Measurements from ENCODE around the gene VAC14.

The VAC14 gene

GRCh38 chr16:70740914-70741782, 59.8 kb downstream of the VAC14 start:
- no peak for DNase-seq

GRCh38 chr16:70740174-70740913, 60.6 kb downstream of the VAC14 start:
- DNase-seq, result no peak

- no peak for DNase-seq
Observed at GRCh38 chr16:70739389-70739788, 61.6 kb downstream of the VAC14 start.

- DNase-seq, result peak; percentile 14
Observed at GRCh38 chr16:70738083-70738977, 62.6 kb downstream of the VAC14 start.

GRCh38 chr16:70737377-70738082, 63.4 kb downstream of the VAC14 start:
- DNase-seq, result peak; percentile 74

GRCh38 chr16:70736465-70737376, 64.2 kb downstream of the VAC14 start:
- DNase-seq, result no peak

- DNase-seq, result no peak
Observed at GRCh38 chr16:70735141-70735979, 65.6 kb downstream of the VAC14 start.

GRCh38 chr16:70734522-70735095, 66.3 kb downstream of the VAC14 start:
- DNase-seq, result no peak

- DNase-seq, result no peak
Observed at GRCh38 chr16:70730944-70731343, 70.0 kb downstream of the VAC14 start.

GRCh38 chr16:70730031-70730430, 70.9 kb downstream of the VAC14 start:
- no peak for DNase-seq

GRCh38 chr16:70729292-70729691, 71.7 kb downstream of the VAC14 start:
- DNase-seq, result no peak

GRCh38 chr16:70728150-70728549, 72.8 kb downstream of the VAC14 start:
- no peak for DNase-seq

- no peak for DNase-seq
Observed at GRCh38 chr16:70726892-70727361, 74.0 kb downstream of the VAC14 start.

GRCh38 chr16:70725912-70726828, 74.8 kb downstream of the VAC14 start:
- no peak for DNase-seq

GRCh38 chr16:70725024-70725911, 75.7 kb downstream of the VAC14 start:
- no peak for DNase-seq

GRCh38 chr16:70724146-70725023, 76.6 kb downstream of the VAC14 start:
- DNase-seq, result no peak

GRCh38 chr16:70723740-70724145, 77.2 kb downstream of the VAC14 start:
- no peak for DNase-seq
